Stimulated activated CD4-positive, alpha-beta T cell treated with anti-CD3 and anti-CD28 coated beads, Interleukin-2, amount 100 ng/mL, for 24 hours (primary cell): ENCODE measurements around the gene TIMM44.

ENCODE experiments used
- DNase-seq, 2 donors: peaks; one replicate each; pipeline ENCODE4 v3.0.0-alpha.2; 2020

Gene TIMM44

DNA sequence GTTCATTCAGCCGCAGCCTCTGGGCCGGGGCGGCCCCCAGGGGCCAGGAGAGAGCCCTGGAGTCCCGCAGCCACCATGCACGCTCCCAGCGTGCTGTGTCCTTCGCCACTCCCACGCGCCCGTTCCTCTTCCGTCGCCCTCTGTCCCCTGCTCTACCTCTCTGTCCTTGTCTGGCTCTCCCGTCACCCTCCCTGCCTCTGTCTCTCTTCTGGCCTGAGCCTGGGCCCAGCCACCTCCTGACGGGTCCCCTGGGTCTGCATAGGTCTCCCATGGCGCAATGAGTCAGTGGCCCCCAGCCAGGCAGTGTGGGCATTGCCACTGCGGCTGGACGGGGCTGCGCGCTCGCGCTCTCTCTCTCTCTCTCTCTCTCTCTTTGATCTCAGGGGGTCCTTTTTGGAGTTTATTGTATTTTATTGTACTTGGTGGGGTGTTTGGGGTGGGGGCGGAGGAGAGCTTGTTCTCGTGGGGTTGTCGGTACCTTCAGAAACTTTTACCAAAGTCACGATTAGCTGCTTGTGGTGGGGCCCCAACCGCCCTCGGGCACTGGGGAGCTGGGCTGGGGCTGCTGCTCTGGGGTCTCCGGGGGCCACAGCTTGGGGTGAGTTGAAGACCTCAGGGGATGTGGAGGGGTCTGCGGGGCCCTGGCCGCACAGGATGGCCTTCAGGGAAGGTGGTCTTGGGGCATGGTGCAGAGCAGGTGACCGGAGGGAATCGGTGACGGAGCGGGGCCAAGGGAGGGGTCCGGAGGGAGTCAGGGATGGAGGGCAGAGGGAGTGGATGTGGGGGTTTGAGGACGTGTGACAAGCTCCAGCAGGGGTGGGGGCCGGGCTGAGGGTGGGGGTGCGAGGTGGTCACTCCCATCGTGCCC lies 30.5 kb downstream of the TIMM44 start:
- DNase-seq: no peak

DNA sequence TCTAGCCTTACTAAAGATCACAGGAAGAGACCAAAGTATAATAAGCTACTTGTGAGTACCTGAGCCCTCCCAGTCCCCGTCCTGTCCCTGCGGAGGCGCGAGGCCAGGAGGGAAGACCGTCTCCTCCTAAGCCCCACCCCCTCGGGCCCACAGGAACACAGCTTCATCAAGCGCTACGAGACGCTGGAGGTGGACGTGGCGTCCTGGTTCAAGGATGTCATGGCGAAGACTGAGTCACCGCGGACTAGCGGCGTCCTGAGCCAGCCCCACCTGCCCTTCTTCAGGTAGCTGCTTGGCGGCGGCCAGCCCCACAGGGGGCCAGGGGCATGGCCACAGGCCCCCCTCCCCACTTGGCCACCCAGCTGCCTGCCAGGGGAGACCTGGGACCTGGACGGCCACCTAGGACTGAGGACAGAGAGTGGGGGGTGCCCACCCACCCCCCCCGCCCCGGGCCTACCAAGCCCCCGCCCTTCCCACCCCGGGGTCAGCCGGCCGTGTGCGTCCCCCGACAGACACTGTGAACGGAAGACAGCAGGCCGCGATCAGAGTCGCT lies 31.2 kb downstream of the TIMM44 start:
- no peak for DNase-seq

DNA sequence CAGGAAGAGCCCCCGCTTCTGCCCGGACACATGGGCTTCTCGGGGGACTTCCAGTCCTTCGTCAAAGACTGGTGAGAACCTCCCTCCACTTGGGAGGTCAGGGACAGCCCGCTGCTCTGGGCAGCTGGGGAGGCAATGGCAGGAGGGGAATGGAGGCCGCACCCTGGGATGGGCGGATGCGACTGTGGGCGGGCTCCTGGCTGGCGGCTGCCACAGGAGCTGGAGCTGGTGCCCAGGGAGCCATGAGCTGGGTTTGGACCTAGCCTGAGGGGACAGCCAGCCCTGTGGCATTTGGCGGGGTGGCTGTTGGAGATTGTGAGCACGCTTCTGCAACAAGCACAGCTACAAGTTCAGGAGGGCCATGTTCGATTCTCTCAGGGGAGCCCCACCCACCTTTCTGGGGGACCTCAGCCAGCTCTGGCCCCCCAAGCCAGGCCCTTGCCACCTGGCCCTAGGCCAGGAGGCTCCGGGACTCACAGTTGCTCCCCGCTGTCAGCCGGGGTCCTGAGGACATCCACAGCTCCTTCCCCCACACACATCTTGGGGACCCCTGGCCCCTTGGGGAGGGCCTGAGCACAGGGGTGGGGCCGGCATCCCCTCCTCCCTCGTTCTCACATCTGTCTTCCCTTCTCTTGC lies 31.8 kb downstream of the TIMM44 start:
- no peak for DNase-seq

GRCh38 chr19:7910321-7911161 lies 32.9 kb downstream of the TIMM44 start:
- no peak for DNase-seq

DNA sequence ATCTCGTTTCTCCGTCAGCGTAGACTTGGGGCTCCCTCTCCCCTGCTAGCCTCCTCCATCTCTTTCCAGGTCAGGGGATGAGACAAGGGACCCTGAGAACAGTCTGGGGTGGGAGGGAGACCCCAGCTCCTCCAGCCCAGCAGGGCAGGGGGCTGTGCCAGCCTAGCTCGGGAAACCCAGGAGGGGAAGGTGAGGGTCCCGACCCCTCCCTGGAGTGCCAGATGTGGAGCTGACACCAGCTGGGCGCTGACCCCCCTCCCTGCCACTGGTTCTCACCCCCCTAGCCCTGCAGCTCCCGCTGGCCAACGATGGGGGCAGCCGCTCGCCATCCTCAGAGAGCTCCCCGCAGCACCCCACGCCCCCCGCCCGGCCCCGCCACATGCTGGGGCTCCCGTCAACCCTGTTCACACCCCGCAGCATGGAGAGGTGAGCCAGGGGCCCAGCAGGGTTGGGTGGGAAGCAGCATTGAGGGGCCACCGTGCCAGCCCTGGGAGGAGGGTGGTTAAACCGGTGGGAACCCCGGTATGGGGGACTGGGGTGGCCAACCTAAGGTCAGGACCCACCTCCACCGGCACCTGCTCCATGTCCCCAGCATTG lies 33.9 kb downstream of the TIMM44 start:
- no peak for DNase-seq

DNA sequence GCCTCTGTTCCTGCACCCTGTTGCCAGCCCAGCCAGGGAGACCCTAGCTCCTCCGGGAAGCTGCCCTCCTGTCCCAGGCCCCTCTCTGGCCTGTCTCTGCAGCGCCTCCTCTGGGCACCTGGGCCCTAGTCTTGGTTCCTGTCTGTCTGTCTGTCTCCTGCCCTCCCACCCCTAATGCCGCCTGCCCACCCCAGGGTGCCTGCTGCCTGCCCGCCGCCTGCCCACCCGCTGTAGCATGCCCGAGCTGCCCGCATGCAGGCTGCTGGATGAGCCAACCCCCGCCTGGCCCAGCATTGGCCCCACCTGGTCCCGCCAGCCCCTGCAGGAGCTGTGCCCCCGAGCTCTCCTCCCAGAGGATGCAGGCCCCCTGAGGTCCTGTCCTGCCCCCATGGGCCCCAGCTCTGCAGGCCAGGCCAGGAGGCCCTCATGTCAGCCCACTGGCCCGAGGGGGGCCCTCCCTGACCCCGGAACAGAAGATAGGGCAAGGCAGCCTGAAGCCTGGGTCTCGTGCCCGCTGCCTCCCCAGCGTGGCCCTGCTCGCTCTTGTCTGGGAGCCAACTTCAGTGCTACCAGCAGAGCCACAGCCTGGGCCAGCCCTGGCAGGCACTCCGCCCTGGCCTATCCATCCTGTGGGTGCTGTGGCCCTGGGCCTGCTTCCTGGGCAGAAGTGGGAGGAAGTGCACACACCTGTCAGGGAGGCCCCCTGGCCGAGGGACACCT lies 34.6 kb downstream of the TIMM44 start:
- DNase-seq: no peak

GRCh38 chr19:7908078-7908699 lies 35.3 kb downstream of the TIMM44 start:
- no peak for DNase-seq

GRCh38 chr19:7907544-7907943 lies 35.9 kb downstream of the TIMM44 start:
- DNase-seq: no peak

- DNase-seq: no peak
These were observed 36.3 kb downstream of the TIMM44 start for GRCh38 chr19:7907122-7907521.

- DNase-seq: no peak
These were observed 37.6 kb downstream of the TIMM44 start for GRCh38 chr19:7905859-7906258.

- no peak for DNase-seq
These were observed 38.2 kb downstream of the TIMM44 start for GRCh38 chr19:7905268-7905667.

DNA sequence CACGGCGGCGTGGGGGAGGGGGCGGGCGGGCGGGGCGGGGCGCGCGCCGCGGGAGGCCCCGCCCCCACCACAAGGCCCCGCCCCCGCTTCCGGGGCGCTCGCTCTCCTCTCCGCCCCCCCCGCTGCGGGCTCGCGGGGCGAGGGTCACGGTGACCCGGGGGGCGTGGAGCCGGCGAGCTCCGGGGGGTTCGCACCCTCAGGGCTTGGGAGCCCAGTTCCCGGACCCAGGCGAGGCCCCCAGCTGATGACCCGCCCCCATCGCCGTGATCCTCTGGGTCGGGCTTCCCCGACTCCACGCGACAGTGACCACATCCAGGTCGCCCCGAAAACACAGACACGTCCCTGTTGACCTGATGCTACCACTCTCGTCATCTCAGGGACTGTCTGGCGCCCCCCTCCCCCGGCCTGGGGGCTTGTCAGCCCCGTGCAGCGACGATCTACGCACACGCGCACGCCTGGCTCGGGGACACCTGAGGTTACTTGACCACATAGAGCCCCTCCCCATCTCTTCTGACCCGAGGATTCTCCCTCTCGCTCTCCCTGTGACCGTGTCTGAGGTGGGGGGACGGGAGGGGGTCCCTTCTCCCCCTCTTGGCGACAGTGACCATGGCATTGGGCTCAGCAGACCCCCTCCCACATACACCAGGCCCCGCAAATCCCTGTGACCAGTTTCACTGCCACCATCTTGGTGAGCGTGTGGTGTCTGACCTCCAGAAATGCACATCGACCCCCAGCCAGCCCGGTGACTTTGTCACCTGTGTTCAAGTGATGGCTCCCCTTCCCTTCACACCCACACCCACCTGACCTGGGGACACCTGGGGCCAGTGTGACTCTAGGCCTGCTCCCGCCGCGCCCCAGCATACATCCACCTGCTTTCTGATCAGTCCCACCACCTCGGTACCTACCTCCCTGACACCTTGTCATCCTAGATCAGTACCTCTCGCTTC lies 39.1 kb downstream of the TIMM44 start:
- no peak for DNase-seq

DNA sequence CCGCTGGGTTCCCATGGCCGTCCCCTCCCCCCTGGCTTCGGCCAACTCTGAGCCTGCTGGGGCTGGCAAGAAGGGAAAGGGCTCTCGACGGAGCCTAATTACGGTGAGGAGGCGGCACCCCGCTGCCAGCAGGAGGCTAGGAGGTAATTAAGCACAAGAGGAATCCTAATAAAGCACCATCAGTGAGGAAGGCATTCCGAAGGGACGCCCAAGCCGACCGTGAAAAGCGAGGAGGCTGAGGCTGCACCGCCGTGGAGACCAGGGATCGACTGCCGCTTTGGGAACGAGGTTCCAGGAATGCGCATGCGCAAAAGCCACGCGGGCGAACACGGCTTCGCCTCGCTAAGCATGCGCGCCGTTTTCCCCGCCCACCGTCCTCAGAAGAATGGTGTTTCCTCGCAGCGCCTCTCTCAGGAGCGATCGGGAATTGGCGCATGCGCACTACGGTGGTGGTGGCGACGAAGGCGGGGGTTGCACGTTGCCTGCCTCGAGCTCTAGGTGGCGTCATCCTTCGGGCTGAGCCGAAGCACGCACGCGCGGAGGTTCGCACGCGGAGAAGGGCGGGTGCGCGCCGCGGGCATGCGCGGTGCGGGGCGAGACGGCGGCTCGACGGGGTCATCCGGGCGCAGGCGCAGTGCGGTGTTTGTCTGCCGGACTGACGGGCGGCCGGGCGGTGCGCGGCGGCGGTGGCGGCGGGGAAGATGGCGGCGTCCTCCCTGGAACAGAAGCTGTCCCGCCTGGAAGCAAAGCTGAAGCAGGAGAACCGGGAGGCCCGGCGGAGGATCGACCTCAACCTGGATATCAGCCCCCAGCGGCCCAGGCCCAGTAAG lies 40.0 kb downstream of the TIMM44 start, which contains the start of gene MAP2K7:
TSS of gene MAP2K7 (plus strand) at position 634 of the 830 bp plus-strand sequence. CDS start at position 702, 68 bp downstream.
- peak; percentile 100 for DNase-seq

DNA sequence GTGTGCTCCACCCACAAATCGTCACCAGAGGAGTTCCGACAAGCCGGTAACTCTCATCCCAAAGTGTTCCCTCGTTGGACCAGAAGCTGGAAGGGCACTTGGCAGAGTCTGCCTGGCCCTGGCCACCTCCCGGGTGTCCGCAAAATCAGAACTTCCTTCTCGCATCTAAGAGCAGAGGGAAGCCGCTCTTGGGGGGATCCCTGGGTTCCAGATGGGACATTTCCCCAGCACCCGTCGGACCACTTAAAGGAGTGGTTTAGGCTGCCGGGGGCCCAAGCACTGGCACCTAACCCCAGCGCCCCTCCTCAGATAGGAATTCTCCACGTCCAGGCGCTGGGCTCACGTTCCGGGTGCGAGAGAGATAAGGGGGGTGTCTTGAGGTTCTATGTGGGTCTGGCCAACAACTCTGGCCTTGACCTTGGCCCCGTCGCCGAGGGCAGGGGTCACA lies 40.6 kb downstream of the TIMM44 start:
- DNase-seq: no peak

DNA sequence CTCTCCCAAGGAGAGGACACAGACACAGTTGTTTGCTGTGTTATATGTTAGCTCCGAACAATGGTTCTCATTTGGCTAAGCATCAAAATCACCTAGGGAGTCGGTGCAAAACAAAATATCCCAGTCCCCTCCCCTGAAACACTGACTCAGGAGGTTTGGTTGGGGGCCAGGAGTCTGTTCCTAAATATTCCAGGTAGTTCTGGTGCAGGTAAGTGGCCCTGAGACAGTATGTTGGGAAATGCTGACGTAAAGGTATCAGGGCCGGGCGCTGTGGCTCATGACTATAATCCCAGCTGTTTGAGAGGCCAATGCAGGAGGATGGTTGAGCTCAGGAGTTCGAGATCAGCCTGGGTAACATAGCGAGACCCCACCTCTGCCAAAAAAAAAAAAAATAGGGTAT lies 42.1 kb downstream of the TIMM44 start:
- DNase-seq: no peak

- no peak for DNase-seq
These were observed 42.5 kb downstream of the TIMM44 start for GRCh38 chr19:7900931-7901330.

DNA sequence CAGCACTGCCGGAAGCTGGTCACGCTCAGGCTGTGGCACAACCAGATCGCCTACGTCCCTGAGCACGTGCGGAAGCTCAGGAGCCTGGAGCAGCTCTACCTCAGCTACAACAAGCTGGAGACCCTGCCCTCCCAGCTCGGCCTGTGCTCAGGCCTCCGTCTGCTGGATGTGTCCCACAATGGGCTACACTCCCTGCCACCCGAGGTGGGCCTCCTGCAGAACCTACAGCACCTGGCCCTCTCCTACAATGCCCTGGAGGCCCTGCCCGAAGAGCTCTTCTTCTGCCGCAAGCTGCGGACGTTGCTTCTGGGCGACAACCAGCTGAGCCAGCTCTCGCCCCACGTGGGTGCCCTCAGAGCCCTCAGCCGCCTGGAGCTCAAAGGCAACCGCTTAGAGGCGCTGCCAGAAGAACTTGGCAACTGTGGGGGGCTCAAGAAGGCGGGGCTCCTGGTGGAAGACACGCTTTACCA lies 43.0 kb downstream of the TIMM44 start:
- DNase-seq: no peak

- no peak for DNase-seq
These were observed 43.6 kb downstream of the TIMM44 start for GRCh38 chr19:7899751-7900378.

- DNase-seq: no peak
These were observed 44.5 kb downstream of the TIMM44 start for GRCh38 chr19:7898967-7899366.
